Psoas muscle (tissue), 8 donors: ENCODE measurements around the gene SLC22A3. TPM values are rescaled to one million over a fixed set of nuclear protein-coding genes. Genes with fewer than 3 reads are reported as not detected.

ENCODE experiments used
- ATAC-seq, 4 donors: fragments of 200-7000 bp; cut with Tn5 transposase; one replicate each; pipeline ENCODE4 v1.9.1; 2020; ENCODE audit warnings: moderate library complexity in 3 of 4, mild to moderate bottlenecking in 2 of 4
- DNase-seq, 2 donors: peaks; one replicate each; pipeline ENCODE4 v3.0.0-alpha.2; 2020
- H3K27ac ChIP-seq: fragments of 200-600 bp; one replicate; pipeline ENCODE4 v1.8.0; 2022
- H3K27me3 ChIP-seq, 3 donors: fragments of 200-600 bp in 1 of 3; one replicate each; pipeline versions ENCODE4 v1.6.1 to v1.8.0; 2013 to 2022; ENCODE audit warnings: low read length in 2 of 3, mild to moderate bottlenecking in 2 of 3, moderate library complexity in 1 of 3; ENCODE audit not compliant: insufficient read depth in 3 of 3
- H3K36me3 ChIP-seq, 2 donors: fragments of 200-600 bp in 1 of 2; one replicate each; pipeline versions ENCODE4 v1.6.1 to v1.8.0; 2013 to 2022; ENCODE audit warnings: low read depth in 1 of 2, mild to moderate bottlenecking in 1 of 2, moderate library complexity in 1 of 2; ENCODE audit not compliant: insufficient read depth in 1 of 2
- H3K4me1 ChIP-seq: fragments of 200-600 bp; one replicate; pipeline ENCODE4 v1.8.0; 2022
- H3K4me3 ChIP-seq: fragments of 200-600 bp; one replicate; pipeline ENCODE4 v1.8.0; 2022; ENCODE audit warnings: mild to moderate bottlenecking
- H3K9me3 ChIP-seq: fragments of 200-600 bp; one replicate; pipeline ENCODE4 v1.8.0; 2022
- CTCF ChIP-seq: fragments of 200-600 bp; IDR thresholded peaks from one replicate; pipeline ENCODE4 v1.8.0; 2022; ENCODE audit warnings: antibody characterized with exemption
- WGBS, 3 donors: extraction: QIAGEN DNeasy Blood & Tissue Kit; methylation state at CpG; one replicate each; pipeline versions ENCODE4 v1.1.6 to v1.1.7; 2013; 5-methylcytosine and 5-hydroxymethylcytosine counted together
- intact Hi-C, 2 donors: fragments of 100-400 bp; cut with DNase I; formaldehyde crosslinking; loops; one replicate each; pipeline versions ENCODE4 v1.11.0 to v1.14.2; 2022
- polyA plus RNA-seq, 3 donors: library from polyadenylated mRNA; stranded (reverse); fragments of 200-250 nt; gene quantifications; one replicate each; pipeline ENCODE4 v1.2.3, GENCODE V29; 2013
- total RNA-seq, 4 donors: library from RNA; stranded (reverse); fragmentation: NEBNext Ultra II Directional in 2 of 4; extraction: Animal tissue kit (Norgen Biotek cat#: 25700) in 2 of 4; gene quantifications; one replicate each; pipeline versions ENCODE4 v1.2.1 to v1.2.4, GENCODE V29; 2021 to 2023
- donor health status: healthy with polysubstance abuse.
- donor health status: DM: no; HTN: no; CAD: no; lungs with moderate emphysema.
- donor health status: Bipolar disorder and iron deficiency.
- donor health status: healthy.
- donor health status: DM: yes; HTN: yes; CAD: no.
- donor health status: DM: no; HTN: no; CAD: no.
- donor health status: DM: no; HTN: no; CAD: no.
- donor health status: DM: yes; HTN: yes; CAD: no.

SLC22A3 gene
- total and polyA plus RNA-seq, 7 donors = 43.7 to 121 (median 49.5) TPM

GRCh38 chr6:160382946-160383345 is 34.8 kb downstream of the SLC22A3 start:
- Histone ChIP-seq H3K27ac (no peak overlapping the region), H3K36me3 (no peaks in the 10 kb centered on the region), H3K4me3 (no peak overlapping the region), H3K9me3 (peaks cover 11% of the 10 kb centered on the region), H3K4me1 (peaks cover 11% of the 10 kb centered on the region), H3K27me3 (no peaks in the 10 kb centered on the region)
- WGBS, 3 donors = 68 to 81% (median 78%) methylated on average over 1 of the region's 1 CpG
- no peak for TF ChIP-seq CTCF
- intact Hi-C loops = no loop called here
- ATAC-seq (no peak), DNase-seq (no peak)

- no peak for TF ChIP-seq CTCF
- no peaks in the 10 kb centered on the region for H3K27me3 ChIP-seq
- peaks cover 11% of the 10 kb centered on the region for H3K9me3 ChIP-seq
- H3K4me3 ChIP-seq = no peak overlapping the region
- 30 to 55% (median 42%) methylated on average over 5 of the region's 5 CpGs for WGBS, 3 donors
- peak overlapping the region; percentile 41 for H3K27ac ChIP-seq
- DNase-seq (peak; percentile 63 to 77), ATAC-seq (peak; percentile 84 to 92 (median 90))
- peaks cover 13% of the 10 kb centered on the region for H3K4me1 ChIP-seq
- intact Hi-C loops = loop anchor here in 1 of 2 donors (1.0 kb wide), 1 partner anchor 18 kb away; no protein-coding TSS in a partner anchor
- H3K36me3 ChIP-seq = no peaks in the 10 kb centered on the region
Observed at GRCh38 chr6:160386869-160387530, 38.8 kb downstream of the SLC22A3 start.

GRCh38 chr6:160387916-160388643 is 39.9 kb downstream of the SLC22A3 start:
- no peaks in the 10 kb centered on the region for H3K36me3 ChIP-seq
- peaks cover 4% of the 10 kb centered on the region for H3K9me3 ChIP-seq
- 67 to 80% (median 80%) methylated on average over 3 of the region's 3 CpGs for WGBS, 3 donors
- H3K4me3 ChIP-seq = no peak overlapping the region
- H3K27me3 ChIP-seq = no peaks in the 10 kb centered on the region
- intact Hi-C loops = no loop called here
- no peak for ATAC-seq
- no peak for TF ChIP-seq CTCF
- peaks cover 13% of the 10 kb centered on the region for H3K4me1 ChIP-seq
- H3K27ac ChIP-seq = peak overlapping the region; percentile 41
- no peak for DNase-seq

GRCh38 chr6:160388922-160389321 is 40.7 kb downstream of the SLC22A3 start:
- no peak for TF ChIP-seq CTCF
- no peak overlapping the region for H3K27ac ChIP-seq

More at GRCh38 chr6:160388922-160389321, 40.7 kb downstream of the SLC22A3 start:
- 67 to 77% (median 74%) methylated on average over 4 of the region's 4 CpGs for WGBS, 3 donors
- H3K9me3 ChIP-seq = no peaks in the 10 kb centered on the region
- no peaks in the 10 kb centered on the region for H3K36me3 ChIP-seq
- H3K27me3 ChIP-seq = no peaks in the 10 kb centered on the region
- intact Hi-C loops = no loop called here
- peaks cover 13% of the 10 kb centered on the region for H3K4me1 ChIP-seq
- DNase-seq (no peak), ATAC-seq (peak in 1 of 4 donors; percentile 8)
- no peak overlapping the region for H3K4me3 ChIP-seq
